Mesendoderm (in vitro differentiated cells): Measurements from ENCODE around the gene SORCS2.

Experiments
- DNase-seq: peaks from one replicate; pipeline ENCODE4 v3.0.0; 2013
- H2AK5ac ChIP-seq: 2 replicates; pipeline ENCODE4 v1.6.1; 2013; ENCODE audit warnings: low read length, inconsistent platforms
- H2BK120ac ChIP-seq: 2 replicates; pipeline ENCODE4 v1.6.1; 2013; ENCODE audit warnings: low read depth, mild to moderate bottlenecking, low read length, moderate library complexity, mixed read lengths
- H2BK15ac ChIP-seq: replicated peaks from 2 replicates; pipeline ENCODE4 v1.6.1; 2013; ENCODE audit warnings: low read depth, mild to moderate bottlenecking, moderate library complexity
- H2BK5ac ChIP-seq: 2 replicates; pipeline ENCODE4 v1.6.1; 2013; ENCODE audit warnings: low read length, inconsistent platforms
- H3K18ac ChIP-seq: 2 replicates; pipeline ENCODE4 v1.6.1; 2013; ENCODE audit warnings: mild to moderate bottlenecking, low read length, mixed read lengths
- H3K23ac ChIP-seq: one replicate; pipeline ENCODE4 v1.6.1; 2013; ENCODE audit warnings: low read length
- H3K27ac ChIP-seq: 2 replicates; pipeline ENCODE4 v1.5.1; 2013; ENCODE audit warnings: low read depth, mild to moderate bottlenecking, inconsistent platforms, low read length, moderate library complexity
- H3K27me3 ChIP-seq: 2 replicates; pipeline ENCODE4 v1.6.1; 2013; ENCODE audit warnings: low read length, control low read depth, mild to moderate bottlenecking, inconsistent platforms; ENCODE audit not compliant: insufficient read depth, poor library complexity
- H3K36me3 ChIP-seq: 2 replicates; pipeline ENCODE4 v1.6.1; 2013; ENCODE audit warnings: low read length, inconsistent platforms; ENCODE audit not compliant: control insufficient read depth, insufficient read depth
- H3K4ac ChIP-seq: one replicate; pipeline ENCODE4 v1.6.1; 2013; ENCODE audit warnings: low read depth, mild to moderate bottlenecking, low read length, moderate library complexity
- H3K4me1 ChIP-seq: 2 replicates; pipeline ENCODE4 v1.6.1; 2013; ENCODE audit warnings: low read depth, low read length, inconsistent platforms; ENCODE audit not compliant: control insufficient read depth
- H3K4me2 ChIP-seq: 2 replicates; pipeline ENCODE4 v1.6.1; 2013; ENCODE audit warnings: low read length
- H3K4me3 ChIP-seq: 2 replicates; pipeline ENCODE4 v1.5.1; 2013; ENCODE audit warnings: mild to moderate bottlenecking, low read length
- H3K56ac ChIP-seq: one replicate; pipeline ENCODE4 v1.6.1; 2013; ENCODE audit warnings: low read length
- H3K79me1 ChIP-seq: 2 replicates; pipeline ENCODE4 v1.6.1; 2013; ENCODE audit warnings: low read length, inconsistent platforms
- H3K79me2 ChIP-seq: 2 replicates; pipeline ENCODE4 v1.6.1; 2013; ENCODE audit warnings: mild to moderate bottlenecking, low read length; ENCODE audit not compliant: control insufficient read depth, insufficient read depth
- H3K9ac ChIP-seq: 2 replicates; pipeline ENCODE4 v1.6.1; 2013; ENCODE audit warnings: low read length, inconsistent platforms
- H4K5ac ChIP-seq: one replicate; pipeline ENCODE4 v1.6.1; 2013; ENCODE audit warnings: low read length
- H4K8ac ChIP-seq: one replicate; pipeline ENCODE4 v1.6.1; 2013; ENCODE audit warnings: low read depth, mild to moderate bottlenecking, control low read depth, low read length, moderate library complexity
- WGBS: extraction: QIAGEN DNeasy Blood & Tissue Kit; methylation state at CpG from one replicate; pipeline ENCODE4 v1.1.7; 2013; ENCODE audit warnings: low lambda C conversion rate, missing lambda C conversion rate; ENCODE audit not compliant: insufficient coverage; ENCODE audit errors: extremely low coverage; 5-methylcytosine and 5-hydroxymethylcytosine counted together

SORCS2 gene

DNA sequence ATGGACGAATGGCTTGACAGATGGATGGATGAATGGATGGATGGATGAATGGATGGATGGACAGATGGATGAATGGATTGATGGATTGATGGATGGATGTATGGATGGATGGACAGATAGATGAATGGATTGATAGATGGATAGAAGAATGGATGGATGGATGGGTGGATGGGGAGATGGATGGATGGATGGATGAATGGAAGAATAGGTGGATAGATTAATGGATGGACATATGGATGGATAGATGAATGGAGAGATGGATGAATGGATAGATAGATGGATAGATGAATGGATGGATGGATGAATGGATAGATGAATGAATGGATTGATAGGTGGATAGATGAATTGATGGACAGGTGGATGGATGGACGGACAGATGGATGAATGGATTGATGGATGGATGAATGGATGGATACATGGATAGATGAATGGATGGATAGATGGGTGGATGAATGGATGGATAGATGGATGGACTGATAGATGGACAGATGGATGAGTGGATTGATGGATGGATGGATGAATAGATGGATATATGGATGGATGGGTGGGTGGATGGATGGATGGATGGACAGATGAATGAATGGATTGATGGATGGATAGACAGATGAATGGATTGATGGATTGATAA, 208.4 kb downstream of the SORCS2 start:
- Histone ChIP-seq H3K4me3 (no peak overlapping the region), H3K56ac (no peak overlapping the region), H3K79me2 (no peaks in the 10 kb centered on the region), H3K4ac (no peak overlapping the region), H2BK5ac (no peak overlapping the region), H4K8ac (no peak overlapping the region), H3K23ac (no peak overlapping the region), H3K79me1 (no peaks in the 10 kb centered on the region), H3K36me3 (no peaks in the 10 kb centered on the region), H4K5ac (no peak overlapping the region), H2AK5ac (no peak overlapping the region), H3K27me3 (no peaks in the 10 kb centered on the region), H3K27ac (no peak overlapping the region), H3K4me2 (no peak overlapping the region), H2BK15ac (no peak overlapping the region), H3K9ac (no peak overlapping the region), H2BK120ac (no peak overlapping the region), H3K18ac (no peak overlapping the region), H3K4me1 (no peaks in the 10 kb centered on the region)
- no peak for DNase-seq
- no CpG with 5 or more reads among the region's 2 CpGs for WGBS

DNA sequence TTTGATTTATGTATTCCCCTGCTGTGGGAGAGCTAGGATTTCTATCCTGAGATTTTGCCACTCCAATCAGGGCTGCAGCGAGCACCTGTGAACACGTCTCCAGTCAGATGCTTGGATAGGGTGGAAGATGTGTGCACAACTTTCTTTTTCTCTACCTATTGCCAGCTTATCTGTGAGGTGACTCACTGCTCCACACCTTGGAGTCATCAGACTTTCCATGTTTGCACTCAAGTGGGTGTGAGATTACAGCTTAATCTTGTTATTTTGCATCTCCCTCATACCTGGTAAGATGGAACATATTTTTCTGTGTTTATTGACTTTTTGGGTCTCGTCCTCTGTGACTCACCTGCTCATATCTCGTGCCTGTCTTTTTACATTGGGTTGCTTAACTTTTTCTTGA, 210.2 kb downstream of the SORCS2 start:
- H3K4me1 ChIP-seq: no peaks in the 10 kb centered on the region
- no peaks in the 10 kb centered on the region for H3K27me3 ChIP-seq
- H3K36me3 ChIP-seq: no peaks in the 10 kb centered on the region
- no peak overlapping the region for H2AK5ac ChIP-seq
- no peaks in the 10 kb centered on the region for H3K79me2 ChIP-seq
- no peak overlapping the region for H3K4me3 ChIP-seq
- H2BK120ac ChIP-seq: no peak overlapping the region
- H4K5ac ChIP-seq: no peak overlapping the region
- H3K18ac ChIP-seq: no peak overlapping the region
- no CpG with 5 or more reads among the region's 4 CpGs for WGBS
- H4K8ac ChIP-seq: no peak overlapping the region
- no peak overlapping the region for H3K27ac ChIP-seq
- no peak overlapping the region for H3K23ac ChIP-seq
- no peak overlapping the region for H3K4ac ChIP-seq
- DNase-seq: no peak
- no peak overlapping the region for H3K9ac ChIP-seq
- H3K79me1 ChIP-seq: no peaks in the 10 kb centered on the region
- H3K4me2 ChIP-seq: no peak overlapping the region
- no peak overlapping the region for H2BK15ac ChIP-seq
- no peak overlapping the region for H3K56ac ChIP-seq
- no peak overlapping the region for H2BK5ac ChIP-seq

DNA sequence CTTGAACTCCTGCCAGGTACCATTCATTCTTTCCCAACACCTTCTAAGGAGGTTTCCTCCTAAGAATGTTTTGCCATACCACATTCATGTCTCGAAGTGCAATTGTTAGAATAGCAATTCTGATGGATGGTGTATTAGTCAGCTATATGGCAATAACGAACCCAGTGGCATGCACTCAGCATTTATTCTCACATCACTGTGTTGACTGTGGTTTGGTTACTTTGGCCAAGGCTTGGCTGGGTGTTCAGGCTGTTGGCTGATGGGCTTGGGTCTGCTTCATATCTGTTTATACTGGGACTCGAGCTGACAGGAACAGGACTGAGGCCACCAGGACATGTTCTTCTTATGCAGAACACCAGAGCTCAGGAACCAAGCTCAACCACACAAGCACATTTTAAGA, 210.7 kb downstream of the SORCS2 start:
- H4K8ac ChIP-seq: no peak overlapping the region
- H3K9ac ChIP-seq: no peak overlapping the region
- H3K56ac ChIP-seq: no peak overlapping the region
- no peaks in the 10 kb centered on the region for H3K79me1 ChIP-seq
- no peak overlapping the region for H3K4me3 ChIP-seq
- H3K18ac ChIP-seq: no peak overlapping the region
- no peak overlapping the region for H3K23ac ChIP-seq
- no peak overlapping the region for H2BK5ac ChIP-seq
- H3K36me3 ChIP-seq: no peaks in the 10 kb centered on the region
- no peak overlapping the region for H3K27ac ChIP-seq
- H2AK5ac ChIP-seq: no peak overlapping the region
- H2BK15ac ChIP-seq: no peak overlapping the region
- WGBS: no CpG with 5 or more reads among the region's 3 CpGs
- no peak for DNase-seq
- no peak overlapping the region for H3K4me2 ChIP-seq
- H3K4me1 ChIP-seq: no peaks in the 10 kb centered on the region
- no peaks in the 10 kb centered on the region for H3K27me3 ChIP-seq
- no peak overlapping the region for H4K5ac ChIP-seq
- no peaks in the 10 kb centered on the region for H3K79me2 ChIP-seq
- no peak overlapping the region for H3K4ac ChIP-seq
- H2BK120ac ChIP-seq: no peak overlapping the region

DNA sequence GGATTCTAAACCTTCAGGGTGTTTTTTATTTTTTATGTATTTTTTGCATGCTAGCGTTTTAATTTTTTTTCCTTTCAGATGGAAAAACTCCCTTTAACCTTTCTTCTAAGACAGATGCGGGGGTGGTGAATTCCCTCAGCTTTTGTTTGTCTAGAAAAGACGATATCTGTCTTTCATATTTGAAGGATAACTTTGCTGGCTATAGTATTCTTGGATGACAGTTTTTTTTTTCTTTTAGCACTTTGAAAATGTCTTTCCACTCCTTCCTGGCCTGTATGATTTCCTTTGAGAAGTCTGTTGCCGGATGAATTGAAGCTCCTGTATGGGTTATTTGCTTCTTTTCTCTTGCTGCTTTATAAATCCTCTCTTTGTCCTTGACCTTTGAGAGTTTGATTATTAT, 215.8 kb downstream of the SORCS2 start:
- Histone ChIP-seq H3K4me1 (no peaks in the 10 kb centered on the region), H2BK15ac (no peak overlapping the region), H3K4ac (no peak overlapping the region), H3K36me3 (no peaks in the 10 kb centered on the region), H3K27ac (no peak overlapping the region), H3K4me3 (no peak overlapping the region), H3K18ac (no peak overlapping the region), H2AK5ac (no peak overlapping the region), H3K79me1 (no peaks in the 10 kb centered on the region), H3K23ac (no peak overlapping the region), H4K8ac (no peak overlapping the region), H3K27me3 (no peaks in the 10 kb centered on the region), H2BK5ac (no peak overlapping the region), H3K4me2 (no peak overlapping the region), H3K9ac (no peak overlapping the region), H3K56ac (no peak overlapping the region), H3K79me2 (no peaks in the 10 kb centered on the region), H2BK120ac (no peak overlapping the region), H4K5ac (no peak overlapping the region)
- DNase-seq: no peak
- no CpG with 5 or more reads among the region's 4 CpGs for WGBS

DNA sequence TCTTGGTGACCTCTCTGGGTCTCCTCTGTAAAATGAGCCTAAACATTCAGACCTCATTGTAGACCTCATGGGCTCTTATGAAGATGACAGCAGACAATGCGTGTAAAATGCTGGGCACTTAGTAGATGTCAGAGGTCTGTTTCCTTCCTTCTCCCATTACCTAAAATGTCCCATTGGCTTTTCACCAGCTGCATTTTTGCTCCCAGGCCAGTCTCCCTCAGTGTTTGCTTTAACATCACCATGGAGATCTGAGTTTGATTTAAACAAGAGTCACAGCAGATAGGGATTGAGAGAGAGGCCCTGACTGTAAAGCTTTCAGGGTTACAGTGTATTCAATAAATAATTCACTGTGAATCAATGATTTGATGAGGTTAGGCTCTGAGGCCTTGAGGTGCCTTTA, 218.1 kb downstream of the SORCS2 start:
- no peak for DNase-seq
- H2BK15ac ChIP-seq: no peak overlapping the region
- no peak overlapping the region for H3K4ac ChIP-seq
- H3K27ac ChIP-seq: no peak overlapping the region
- no peaks in the 10 kb centered on the region for H3K27me3 ChIP-seq
- H4K5ac ChIP-seq: no peak overlapping the region
- H4K8ac ChIP-seq: no peak overlapping the region
- H2BK5ac ChIP-seq: no peak overlapping the region
- WGBS: no CpG with 5 or more reads among the region's 1 CpG
- H3K9ac ChIP-seq: no peak overlapping the region
- H3K18ac ChIP-seq: no peak overlapping the region
- no peak overlapping the region for H3K4me3 ChIP-seq
- no peak overlapping the region for H3K23ac ChIP-seq
- H3K4me2 ChIP-seq: no peak overlapping the region
- no peak overlapping the region for H3K56ac ChIP-seq
- H2BK120ac ChIP-seq: no peak overlapping the region
- H3K79me1 ChIP-seq: no peaks in the 10 kb centered on the region
- no peak overlapping the region for H2AK5ac ChIP-seq
- no peaks in the 10 kb centered on the region for H3K4me1 ChIP-seq
- H3K79me2 ChIP-seq: no peaks in the 10 kb centered on the region
- H3K36me3 ChIP-seq: no peaks in the 10 kb centered on the region

DNA sequence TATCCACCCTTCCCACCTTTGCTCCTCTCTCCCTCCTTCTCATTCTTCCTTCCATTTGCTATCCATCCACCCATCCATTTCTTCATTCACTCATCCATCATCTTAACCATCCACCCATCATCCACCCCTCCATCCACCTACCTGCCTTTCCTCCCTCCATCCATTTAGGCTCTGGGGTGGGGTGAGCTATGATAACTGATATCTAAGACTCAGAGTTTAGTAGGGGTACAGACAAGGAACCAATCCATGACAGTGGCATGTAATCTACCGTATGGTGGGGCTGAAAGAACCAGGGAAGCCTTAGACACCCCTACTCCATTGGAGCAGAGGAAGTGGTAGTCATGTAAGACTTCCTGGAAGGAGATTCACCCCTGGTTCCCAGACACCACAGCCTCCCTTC, 219.2 kb downstream of the SORCS2 start:
- Histone ChIP-seq H2BK15ac (no peak overlapping the region), H3K4me2 (no peak overlapping the region), H3K4me1 (no peaks in the 10 kb centered on the region), H2BK5ac (no peak overlapping the region), H3K79me1 (no peaks in the 10 kb centered on the region), H2BK120ac (no peak overlapping the region), H3K18ac (no peak overlapping the region), H4K5ac (no peak overlapping the region), H4K8ac (no peak overlapping the region), H3K4ac (no peak overlapping the region), H2AK5ac (no peak overlapping the region), H3K9ac (no peak overlapping the region), H3K27ac (no peak overlapping the region), H3K79me2 (no peaks in the 10 kb centered on the region), H3K56ac (no peak overlapping the region), H3K4me3 (no peak overlapping the region), H3K27me3 (no peaks in the 10 kb centered on the region), H3K23ac (no peak overlapping the region), H3K36me3 (peaks cover 2% of the 10 kb centered on the region)
- no CpG with 5 or more reads among the region's 1 CpG for WGBS
- no peak for DNase-seq
